Muscle of arm (tissue), 12 donors: Measurements from ENCODE around the gene AKNA. TPM values are rescaled to one million over a fixed set of nuclear protein-coding genes. Genes with fewer than 3 reads are reported as not detected.

Experiments
- DNase-seq: peaks from one replicate; pipeline ENCODE4 v3.0.0-alpha.2; 2013
- polyA plus RNA-seq, 12 donors: library from polyadenylated mRNA; unstranded; fragments of 120-200 nt; gene quantifications; one replicate each; pipeline ENCODE4 v1.2.1, GENCODE V29; 2013; ENCODE audit not compliant: insufficient read length in 12 of 12

AKNA gene
- polyA plus RNA-seq, 12 donors: 5.4 to 25.5 (median 8.8) TPM; not detected in 1

DNA sequence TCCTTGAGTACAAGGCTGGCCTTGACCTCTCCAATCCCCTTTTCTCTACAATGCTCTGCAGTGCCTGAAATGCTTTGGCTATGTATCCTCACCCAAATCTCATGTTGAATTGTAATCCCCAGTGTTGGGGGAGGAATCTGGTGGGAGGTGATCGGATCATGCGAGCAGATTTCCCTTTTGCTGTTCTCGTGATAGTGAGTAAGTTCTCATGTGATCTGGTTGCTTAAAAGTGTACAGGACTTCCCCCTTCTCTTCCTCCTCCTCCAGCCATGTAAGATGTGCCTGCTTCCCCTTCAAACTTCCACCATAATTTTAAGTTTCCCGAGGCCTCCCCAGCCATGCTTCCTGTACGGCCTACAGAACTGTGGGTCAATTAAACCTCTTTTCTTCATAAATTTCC is 28.5 kb upstream of the AKNA start:
- DNase-seq: no peak

DNA sequence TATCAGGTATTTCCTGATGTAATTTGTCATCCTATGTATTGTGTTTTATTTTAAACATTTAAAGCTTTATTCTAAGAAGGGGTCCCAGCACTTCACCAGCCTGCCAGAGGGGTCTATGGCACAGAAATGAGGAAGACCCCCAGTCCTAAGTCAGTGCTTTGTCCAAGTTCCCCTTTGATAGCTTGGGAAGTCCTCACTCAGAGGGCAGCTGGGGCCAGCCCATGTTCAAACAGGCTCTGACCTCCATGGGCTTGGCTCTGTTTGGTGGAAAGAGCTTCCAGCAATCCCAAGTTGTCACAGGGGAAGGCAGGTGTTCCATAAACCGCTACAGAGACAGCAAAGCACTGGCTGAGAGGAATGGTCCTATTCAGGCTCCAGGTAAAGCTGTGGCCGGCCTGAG is 26.6 kb upstream of the AKNA start:
- no peak for DNase-seq

DNA sequence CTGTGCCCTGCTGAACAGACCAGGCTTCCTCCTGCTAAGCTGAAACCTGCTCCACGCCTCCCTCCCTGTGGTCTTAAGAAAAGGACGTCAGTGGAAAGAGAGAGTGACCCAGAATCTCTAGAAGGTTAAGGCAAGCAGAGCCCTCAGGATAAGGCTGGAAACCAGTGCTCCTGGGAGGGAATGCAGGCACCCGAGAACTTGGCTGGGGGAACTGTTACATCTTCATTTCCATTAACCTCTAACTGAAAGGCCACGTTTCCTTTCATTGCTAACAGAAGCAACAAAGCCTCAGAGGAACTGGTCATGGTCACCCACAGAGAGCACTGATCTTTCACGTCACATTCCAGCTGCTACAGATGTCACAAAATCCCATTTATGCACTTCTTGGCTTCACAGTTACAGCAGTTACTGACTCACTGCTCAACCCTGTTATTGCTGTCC is 26.1 kb upstream of the AKNA start:
- DNase-seq: no peak

DNA sequence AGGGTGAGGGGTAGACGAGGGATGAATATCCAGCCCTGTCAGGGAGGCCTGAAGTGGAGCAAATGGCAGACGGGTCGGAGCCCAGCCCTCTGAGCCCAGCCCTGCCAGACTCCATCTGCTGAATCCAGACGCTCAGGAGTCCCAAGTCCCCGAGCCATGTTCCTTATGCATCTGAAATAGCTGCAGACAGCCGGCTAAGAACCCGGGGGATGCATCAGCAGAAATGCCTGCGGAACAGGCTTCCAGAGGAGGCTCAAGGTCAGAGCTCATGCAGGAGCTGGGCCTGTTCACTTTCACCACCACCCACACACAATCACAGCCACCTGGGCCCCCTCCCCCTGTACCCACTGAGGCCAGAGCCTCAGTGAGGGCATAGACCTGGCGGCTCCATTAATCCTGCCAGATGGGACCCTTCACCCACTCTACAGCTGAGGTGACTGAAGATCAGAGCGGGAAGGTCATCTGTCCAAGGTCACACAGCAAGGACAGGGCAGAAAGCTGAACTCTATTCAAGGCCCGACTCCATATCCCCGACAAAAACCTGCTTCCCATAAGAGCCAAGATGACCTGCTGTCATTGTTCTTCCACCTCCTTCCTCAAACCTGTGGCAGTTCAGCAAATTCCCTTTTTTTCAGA is 24.4 kb upstream of the AKNA start:
- DNase-seq: no peak

DNA sequence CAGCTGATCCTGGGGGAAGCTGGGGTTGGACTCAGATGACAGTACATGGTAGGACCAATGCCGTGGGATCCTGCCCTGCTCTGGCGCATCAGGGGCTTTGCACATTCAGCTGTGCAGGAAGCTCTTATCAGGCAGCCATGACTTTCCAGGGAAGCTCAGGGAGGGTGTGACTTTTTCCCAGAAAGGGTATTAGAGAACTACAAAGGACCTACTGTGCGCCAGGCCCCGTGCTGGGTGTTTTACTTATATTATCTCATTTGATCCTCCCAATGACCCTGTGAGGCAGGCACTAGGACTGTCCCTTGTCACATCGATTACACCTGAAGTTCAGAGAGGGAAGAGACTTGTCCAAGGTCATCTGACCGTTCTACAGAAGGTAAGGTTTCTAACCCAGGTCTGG is 23.7 kb upstream of the AKNA start:
- DNase-seq: no peak

DNA sequence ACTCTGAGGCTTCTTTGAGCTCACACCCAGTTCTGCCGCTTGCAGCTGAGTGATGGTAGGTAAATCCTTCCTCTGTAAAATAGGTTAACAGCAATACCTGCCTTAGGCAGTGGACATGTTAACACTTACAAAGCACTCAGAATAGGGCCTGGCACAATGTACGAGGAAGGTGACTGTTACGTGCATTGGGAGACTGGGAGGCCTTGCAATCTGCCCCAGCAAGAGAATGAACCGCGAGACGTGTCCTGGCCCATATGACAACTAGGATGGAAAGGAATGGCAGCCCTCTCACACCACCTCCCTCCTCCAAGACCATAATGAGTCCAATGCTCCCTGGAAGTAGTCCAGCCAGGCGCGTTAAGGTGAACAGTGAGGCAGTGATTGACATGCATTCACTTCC is 23.1 kb upstream of the AKNA start:
- no peak for DNase-seq

DNA sequence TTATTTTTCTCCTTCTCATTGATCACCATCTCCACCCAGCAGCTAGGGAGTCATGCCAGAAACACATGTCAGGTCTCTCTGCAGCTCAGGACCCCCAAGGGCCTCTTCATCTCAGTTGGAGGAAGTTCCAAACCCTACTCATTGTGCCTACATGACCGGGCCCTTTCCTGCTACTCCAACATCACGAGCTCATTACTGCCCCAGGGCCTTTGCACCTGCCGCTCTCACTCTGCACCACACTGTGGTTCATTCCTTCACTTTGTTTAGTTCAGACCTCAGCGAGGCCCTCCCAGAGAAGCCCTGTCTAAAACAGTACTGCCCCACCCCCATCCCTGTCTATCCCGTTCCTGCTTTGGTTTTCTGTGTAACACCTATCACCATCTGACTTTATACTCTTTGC is 22.1 kb upstream of the AKNA start:
- no peak for DNase-seq

DNA sequence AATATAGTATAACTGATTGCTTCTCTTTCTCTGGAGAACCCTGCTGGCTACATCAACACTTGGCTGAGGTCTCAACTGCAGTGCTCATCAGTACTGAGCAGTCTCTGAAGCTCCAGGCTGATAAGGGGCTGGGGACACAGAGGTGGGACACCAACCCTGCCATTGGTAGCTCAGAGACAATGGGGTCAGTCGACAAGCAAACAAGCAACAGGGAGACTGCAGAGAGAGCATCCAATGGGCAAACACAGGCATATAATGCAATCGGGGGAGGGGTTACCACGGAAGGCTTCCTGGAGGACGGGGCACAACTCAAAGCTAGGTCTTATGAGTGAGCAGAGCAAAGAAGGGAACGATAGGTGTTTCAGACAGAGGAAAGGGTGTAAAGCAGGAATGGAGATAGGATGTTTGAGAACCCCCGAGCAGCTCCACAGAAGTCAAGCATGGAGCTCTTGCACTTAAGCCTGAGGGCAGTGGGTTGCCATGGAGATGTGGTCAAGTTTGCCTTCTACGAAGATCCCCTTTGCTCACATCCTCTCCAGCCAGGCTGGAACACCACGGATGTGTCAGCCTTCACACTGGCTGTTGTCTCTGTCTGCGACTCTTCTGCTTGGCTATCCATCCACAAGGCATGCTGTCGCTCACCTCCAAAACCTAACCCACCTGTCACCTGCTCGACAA is 21.5 kb upstream of the AKNA start:
- DNase-seq: no peak

DNA sequence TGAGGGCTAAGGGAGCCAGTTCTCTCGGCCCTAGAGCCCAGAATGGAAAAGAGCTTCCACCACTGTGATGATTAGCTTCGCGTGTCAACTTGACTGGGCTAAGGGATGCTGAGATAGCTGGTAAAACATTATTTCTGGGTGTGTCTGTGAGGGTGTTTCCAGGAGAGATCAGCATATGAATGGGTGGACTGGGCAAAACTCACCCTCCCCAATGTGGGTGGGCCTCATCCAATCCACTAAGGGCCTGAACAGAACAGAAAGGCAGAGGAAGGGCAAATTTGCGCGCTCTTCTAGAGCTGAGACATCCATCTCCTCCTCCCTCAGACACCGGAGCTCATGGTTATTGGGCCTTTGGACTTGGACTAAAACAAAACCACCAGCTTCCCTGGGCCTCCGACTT is 20.9 kb upstream of the AKNA start:
- DNase-seq: no peak

DNA sequence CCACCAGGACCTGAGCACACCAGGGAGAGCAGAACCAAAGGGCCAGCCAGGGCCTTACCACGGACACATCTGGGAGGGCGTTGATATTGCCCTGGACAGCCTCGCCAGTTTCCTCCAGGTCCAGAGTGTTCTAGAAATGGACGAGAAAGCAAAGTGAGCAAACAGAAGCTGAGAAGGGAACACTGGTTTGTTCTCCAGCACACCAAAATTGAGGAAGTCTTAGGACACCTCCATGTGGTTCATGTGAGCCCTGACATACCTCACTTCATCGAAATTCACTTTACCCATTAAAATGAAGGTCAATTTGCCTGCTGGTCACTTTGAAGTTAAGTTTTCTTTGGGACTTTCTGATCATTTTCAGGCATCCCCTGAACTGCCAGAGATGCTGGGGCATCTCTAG is 20.1 kb upstream of the AKNA start:
- DNase-seq: no peak

DNA sequence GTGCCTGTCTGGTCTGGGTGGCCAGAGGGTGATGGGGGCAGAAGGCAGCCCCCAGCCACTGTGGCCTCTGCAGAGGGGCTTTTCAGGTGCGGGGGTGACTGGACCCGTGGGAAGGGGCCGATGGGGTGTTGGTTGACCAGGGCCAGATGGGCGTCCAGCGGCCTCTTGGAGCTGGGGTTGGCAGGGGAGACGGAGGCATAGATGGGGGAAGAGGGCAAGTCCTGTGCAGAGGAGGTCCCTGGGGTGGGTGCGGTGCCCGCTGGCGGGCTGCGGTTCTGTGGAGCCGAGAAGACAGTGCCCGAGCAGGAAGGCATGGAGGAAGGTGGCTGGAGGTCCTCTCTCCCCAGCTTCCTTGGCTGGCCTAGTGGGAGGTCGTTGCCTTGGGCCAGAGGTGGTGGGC is 18.7 kb upstream of the AKNA start:
- DNase-seq: no peak

DNA sequence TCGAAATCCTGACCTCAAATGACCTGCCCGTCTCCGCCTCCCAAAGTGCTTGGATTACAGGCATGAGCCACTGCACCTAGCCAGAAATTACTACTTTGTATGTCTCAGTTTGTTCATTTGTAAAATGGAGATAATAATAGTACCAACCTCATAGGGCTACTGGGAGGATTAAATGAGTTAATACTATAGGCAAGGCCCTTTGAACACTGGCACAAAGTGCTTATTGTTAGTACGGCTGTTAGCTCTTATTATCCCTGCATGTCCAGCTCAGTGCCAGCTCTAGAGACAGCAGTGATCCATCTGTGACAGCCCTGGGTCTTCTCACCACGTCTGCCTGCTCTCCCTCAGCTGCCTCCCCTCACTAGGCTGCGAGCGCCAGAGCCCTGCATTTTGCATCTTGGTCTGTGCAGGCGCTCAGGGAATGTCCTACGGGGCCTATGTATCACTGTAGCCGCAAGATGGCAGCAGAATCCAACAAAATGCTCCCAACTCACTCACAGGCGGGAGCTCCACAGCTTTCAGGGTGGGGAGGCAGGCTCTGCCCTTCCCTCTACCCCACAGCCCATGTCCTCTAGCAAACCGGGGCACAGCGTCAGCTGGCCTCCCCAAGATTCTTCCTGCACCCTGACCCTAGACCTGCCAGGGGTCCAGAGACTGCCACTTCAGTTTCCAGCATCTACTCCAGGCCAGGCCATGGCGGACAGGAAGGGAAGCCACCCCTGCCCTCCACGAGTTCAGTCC is 17.7 kb upstream of the AKNA start:
- peak; percentile 81 for DNase-seq

DNA sequence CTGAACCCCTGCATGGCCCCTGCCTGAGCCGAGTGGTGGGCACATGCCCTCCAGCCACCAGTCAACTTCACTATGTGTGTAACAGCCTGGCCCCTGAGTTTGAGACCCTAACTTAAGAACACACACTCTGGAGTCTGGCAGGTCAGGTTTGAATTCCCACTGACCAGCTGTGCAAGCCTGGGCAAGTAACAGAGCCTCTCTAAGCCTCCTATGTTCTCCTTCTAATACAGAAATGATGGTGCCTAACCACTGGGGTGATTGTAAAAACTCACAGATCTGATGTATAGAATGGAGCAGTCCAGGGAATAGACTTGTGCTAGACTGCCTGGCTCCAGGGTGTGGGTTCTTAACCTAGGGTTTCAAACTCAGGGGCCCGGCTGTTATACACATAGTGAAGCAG is 16.7 kb upstream of the AKNA start:
- DNase-seq: no peak

DNA sequence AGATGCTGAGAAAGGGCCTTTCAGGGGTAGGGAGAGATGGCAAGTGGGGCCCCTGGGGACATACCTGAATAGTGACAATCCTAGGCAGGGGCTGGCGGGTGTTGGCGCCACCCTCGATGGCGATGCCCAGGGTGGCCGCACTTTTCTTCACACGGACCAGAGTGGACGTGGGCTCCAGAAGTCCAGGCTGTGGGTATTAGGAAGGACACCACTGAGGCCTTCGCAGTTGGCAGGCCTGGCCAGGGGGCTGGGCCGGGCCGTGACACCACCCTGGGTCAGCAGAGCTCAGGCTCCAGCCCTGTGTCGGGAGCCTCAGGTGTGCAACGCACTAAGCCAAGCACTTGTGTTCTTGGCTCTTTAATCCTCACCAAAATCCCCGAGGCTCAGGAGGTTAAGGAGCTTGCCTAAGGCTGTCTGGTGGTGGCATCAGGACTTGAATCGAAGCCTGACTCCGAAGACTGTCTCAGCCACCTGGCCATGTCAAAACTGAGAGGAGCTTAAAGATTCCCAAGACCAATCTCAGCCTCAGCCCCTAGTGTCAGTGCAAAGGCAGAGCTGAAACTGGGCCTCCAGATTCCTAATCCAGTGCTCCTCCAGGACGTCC is 15.5 kb upstream of the AKNA start:
- no peak for DNase-seq

DNA sequence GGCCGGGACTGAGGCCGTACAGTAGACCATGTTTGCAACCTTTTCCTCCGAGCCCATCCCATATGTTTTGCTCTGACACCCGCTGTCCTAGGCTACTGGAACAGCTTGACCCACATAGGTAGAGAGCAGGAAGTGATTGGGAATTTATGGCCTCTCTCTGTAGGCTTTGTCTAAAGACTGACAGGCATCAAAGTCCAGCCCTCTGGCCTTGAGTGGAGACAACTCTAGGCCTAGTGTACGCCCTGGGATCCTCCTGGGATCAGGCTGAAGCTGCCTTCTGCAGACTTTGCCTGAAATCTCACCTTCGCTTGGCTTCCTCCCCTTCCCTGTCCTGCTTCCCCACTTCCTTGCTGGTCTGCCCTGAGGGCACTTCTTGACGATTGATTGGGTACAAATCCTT is 13.6 kb upstream of the AKNA start:
- no peak for DNase-seq

DNA sequence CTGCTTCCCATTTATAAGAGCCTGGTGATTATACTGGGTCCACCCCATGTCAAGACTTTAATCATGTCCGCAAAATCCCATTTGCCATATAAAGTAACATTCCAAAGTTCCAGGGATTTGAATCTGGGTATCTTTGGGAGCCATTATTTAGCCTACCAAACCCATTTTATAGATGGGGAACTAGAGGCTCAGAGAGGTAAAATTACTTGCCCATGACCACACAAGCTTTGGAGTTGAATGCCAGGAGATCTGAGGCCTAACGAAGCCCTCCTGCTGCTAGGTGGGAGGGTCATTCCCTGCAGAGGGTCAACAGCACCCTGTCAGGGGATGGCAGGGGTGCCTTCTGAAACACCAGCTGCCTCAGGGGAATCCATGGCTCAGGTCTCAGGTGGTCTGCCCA is 13.0 kb upstream of the AKNA start:
- no peak for DNase-seq

DNA sequence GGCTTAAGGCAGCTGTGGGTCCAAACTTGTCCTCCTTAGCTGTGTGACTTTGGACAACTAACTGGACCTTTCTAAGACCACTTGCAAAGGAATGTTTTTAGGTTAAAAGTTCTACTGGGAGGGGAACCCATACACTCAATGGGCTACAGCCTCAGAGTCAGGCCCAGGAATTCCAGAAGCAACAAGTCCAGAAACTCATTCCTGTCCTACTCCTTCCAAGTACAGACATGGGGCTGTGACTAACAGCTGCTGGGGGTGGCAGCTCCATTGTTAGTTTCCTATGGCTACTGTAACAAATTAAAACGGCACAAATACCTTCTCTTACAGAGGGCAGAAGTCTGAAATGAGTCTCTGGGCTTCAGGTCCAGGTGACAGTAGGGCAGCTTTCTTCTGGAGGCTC is 12.4 kb upstream of the AKNA start:
- no peak for DNase-seq

DNA sequence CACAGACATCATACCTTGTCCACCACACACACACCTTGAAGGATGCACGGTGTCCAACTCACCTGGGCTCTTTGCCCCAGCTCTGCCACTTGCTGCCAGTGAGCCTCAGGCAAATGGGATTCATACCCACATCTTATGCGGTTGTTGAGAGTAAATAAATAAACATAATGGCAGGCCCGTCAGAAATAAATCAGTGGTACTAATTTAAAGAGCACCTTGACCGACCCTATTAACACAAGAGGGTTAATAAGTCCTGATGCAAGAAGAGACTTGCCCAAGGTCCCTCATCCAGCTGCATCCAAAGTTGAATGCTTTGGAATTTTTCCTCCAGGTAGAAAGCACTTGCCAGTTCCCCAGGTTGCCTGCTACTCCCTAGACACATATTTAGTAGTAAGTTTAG is 11.6 kb upstream of the AKNA start:
- DNase-seq: no peak

DNA sequence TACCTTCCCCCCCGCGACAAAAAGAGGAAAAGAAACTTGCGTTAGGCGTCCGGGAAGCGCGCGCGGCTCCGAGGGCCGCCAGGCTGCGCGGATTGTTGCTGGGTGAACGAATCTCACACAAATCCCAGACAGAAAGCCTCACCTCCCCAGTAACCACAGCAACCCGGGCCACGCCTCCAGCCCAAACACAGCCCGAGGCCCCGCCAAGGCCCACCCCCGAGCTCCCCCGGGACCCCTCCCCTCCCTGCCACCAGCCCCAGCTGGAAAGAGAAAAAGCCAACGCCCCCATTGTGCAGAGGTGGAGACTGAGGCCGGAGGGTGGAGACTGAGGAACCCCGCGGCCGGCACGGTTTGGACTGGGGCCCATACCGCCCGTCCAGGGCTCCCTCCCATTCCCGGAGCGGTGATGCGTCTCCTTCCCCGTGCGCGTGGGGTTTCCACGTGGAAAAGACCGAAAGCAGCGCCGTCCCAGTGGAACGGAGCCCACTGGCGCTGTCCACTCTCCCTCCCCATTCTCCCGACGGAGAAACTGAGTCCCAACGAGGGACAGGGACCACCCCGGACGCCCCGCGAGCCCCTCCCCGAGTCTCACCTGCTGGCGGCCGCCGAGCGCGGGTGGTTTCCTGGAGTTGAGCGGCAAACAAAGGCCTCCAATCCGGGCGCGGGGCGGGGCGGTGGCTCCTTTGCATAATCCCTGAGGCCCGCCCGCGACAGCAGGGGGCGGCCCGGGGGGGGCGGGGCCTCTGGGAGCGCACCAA is 10.2 kb upstream of the AKNA start:
- DNase-seq: peak; percentile 92

DNA sequence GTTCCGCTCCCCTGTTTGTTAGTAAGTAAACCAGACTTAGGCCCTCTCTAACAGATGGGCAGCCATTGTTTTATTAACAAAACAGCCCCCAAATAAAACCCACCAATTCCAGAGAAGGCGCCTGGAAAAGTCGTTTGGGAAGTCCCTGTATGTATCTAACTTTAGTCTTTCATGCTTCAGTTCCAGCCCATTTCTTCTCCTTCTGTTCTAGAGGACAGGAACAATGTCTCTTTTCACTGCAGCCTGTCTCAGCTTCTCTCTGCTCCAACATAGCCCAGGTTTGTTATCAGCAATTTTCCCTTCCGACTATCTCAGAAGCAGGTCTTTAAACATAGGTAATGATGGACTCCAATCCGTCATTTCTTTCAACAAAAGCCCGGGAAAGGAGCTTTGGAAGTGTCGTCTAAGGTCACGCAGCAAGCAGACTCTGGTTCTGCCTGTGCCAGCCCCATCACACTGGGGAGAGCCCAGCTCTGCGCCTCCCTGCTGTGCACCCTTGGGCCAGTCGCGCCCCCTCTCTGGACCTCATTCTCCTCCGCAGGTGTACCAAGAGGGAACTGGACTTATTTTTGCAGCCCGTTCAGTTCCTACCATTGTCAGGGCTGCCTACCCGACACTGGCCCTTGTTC is 9.6 kb upstream of the AKNA start:
- DNase-seq: no peak

DNA sequence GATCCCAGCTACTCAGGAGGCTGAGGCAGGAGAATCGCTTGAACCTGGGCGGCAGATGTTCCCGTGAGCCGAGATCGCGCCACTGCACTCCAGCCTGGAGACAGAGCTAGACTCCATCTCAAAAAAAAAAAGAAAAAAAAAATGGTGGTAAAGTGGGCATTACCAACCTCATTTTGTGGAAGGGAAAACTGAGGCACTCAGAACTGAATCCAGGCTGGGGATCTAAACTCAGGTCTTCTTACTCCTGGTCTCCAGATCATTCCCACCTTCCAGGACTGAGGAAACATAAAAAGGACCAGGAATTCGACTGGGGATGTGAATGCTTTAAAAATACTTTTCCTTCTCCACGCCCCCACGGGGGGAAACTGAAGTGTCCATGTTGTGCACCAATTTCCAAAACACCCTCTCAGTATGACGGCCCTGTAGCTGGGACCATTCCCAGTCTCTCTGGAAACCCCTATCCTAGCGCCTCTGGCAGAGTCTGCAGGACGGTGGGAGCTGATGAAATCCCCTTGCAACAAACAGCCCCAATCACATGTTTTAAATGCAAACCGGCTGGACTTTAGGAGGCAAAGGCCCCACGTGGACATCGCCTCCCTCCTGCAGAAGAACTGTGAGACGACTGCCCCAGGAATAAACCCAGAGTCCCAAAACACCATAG is 8.9 kb upstream of the AKNA start:
- DNase-seq: peak; percentile 76
